ENCODE measurements around the gene TMC6.

TMC6 gene

GRCh38 chr17:78127239-78127887 is 1.2 kb downstream of the TMC6 start:
- H3K4me1 Mint-ChIP-seq: peaks cover 51% of the 10 kb centered on the region
- DNase-seq: peak; percentile 84
- peaks cover 53% of the 10 kb centered on the region for H3K36me3 Mint-ChIP-seq
- peak overlapping the region; percentile 91 for H3K4me3 Mint-ChIP-seq
- peak overlapping the region; percentile 89 for H3K27ac Mint-ChIP-seq
- H3K27me3 Mint-ChIP-seq: peaks cover 4% of the 10 kb centered on the region
- no peaks in the 10 kb centered on the region for H3K9me3 Mint-ChIP-seq
- CTCF ChIA-PET: interaction anchor here (1.0 to 11.6 kb wide), 4 partner anchors 8 to 49 kb away, joined by 3 to 108 read pairs (median 6); no protein-coding TSS in a partner anchor

GRCh38 chr17:78126895-78127238 is 1.7 kb downstream of the TMC6 start:
- Mint-ChIP-seq H3K27me3 (peaks cover 4% of the 10 kb centered on the region), H3K4me1 (peaks cover 56% of the 10 kb centered on the region), H3K4me3 (peak overlapping the region; percentile 91), H3K27ac (peak overlapping the region; percentile 89), H3K36me3 (peaks cover 56% of the 10 kb centered on the region), H3K9me3 (no peaks in the 10 kb centered on the region)
- CTCF ChIA-PET: interaction anchor here (1.3 to 11.6 kb wide), 3 partner anchors 9 to 49 kb away, joined by 5 to 108 read pairs (median 7); no protein-coding TSS in a partner anchor
- no peak for DNase-seq

GRCh38 chr17:78125976-78126894 is 2.3 kb downstream of the TMC6 start:
- peaks cover 62% of the 10 kb centered on the region for H3K4me1 Mint-ChIP-seq
- CTCF ChIA-PET: interaction anchor here (0.8 to 11.6 kb wide), 4 partner anchors 9 to 50 kb away, joined by 3 to 108 read pairs (median 6); no protein-coding TSS in a partner anchor
- H3K27ac Mint-ChIP-seq: peak overlapping the region; percentile 89
- DNase-seq: no peak
- no peaks in the 10 kb centered on the region for H3K9me3 Mint-ChIP-seq
- peaks cover 62% of the 10 kb centered on the region for H3K36me3 Mint-ChIP-seq
- peak overlapping the region; percentile 91 for H3K4me3 Mint-ChIP-seq
- H3K27me3 Mint-ChIP-seq: peaks cover 4% of the 10 kb centered on the region

DNA sequence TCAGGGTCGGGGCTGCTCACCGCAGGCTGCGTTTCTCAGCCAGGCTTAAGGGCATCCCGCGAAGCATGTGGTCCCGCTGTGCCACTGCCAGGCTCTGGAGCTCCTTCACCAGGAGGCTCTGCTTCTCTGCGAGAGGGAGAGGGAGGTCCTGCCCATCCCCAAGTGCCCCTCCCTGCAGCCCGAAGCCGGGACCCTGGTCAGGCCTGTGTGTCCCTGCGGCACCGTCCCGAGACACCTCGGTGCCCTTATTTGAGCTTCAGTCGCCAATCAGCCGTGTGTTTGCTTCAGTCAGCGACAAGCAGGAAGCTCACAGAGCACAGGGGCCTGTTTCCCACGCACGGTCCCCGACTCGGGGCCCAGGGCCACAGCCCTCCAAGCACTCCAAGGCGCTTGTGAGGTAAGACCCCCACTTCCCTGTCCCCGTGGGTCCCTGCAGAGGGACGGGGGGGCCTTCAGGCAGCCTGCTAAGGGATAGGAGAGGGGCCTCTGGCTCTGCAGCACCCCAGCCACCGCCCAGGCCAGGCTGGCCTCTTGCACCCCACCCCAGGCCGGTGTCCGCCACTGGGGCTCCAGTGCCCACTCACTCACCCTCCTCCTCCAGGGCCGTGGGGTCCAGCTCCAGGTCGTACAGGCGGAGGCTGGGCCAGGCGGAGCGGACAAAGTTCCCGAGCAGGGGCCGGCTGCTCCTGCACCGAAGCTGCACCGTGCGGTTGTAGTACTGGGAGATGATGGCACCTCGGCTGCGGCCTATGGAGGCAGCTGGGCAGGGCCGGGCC is 3.2 kb downstream of the TMC6 start:
- Mint-ChIP-seq H3K9me3 (no peaks in the 10 kb centered on the region), H3K27me3 (no peaks in the 10 kb centered on the region), H3K27ac (peak overlapping the region; percentile 71), H3K4me3 (peak overlapping the region; percentile 91), H3K4me1 (peaks cover 71% of the 10 kb centered on the region), H3K36me3 (peaks cover 63% of the 10 kb centered on the region)
- CTCF ChIA-PET: interaction anchor here (0.8 to 11.6 kb wide), 5 partner anchors 10 to 106 kb away, joined by 3 to 108 read pairs (median 5); no protein-coding TSS in a partner anchor
- peak; percentile 61 for DNase-seq

DNA sequence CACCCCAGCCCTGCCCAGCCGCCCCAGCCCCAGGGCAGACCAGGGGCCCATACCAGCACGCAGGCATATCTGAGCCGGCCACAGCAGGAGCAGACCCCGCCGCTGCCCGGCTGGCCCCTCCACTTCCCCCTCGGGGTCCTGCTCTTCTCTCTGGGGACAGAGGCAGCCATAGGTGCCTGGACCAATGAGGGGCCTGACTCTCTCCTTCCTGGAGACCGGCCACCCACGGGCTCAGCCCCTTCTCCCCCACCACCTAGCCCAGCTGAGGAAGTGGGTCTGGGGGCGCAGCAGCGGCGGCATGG is 3.8 kb downstream of the TMC6 start:
- Mint-ChIP-seq H3K4me3 (peak overlapping the region; percentile 91), H3K9me3 (no peaks in the 10 kb centered on the region), H3K27me3 (no peaks in the 10 kb centered on the region), H3K27ac (no peak overlapping the region), H3K4me1 (peaks cover 71% of the 10 kb centered on the region), H3K36me3 (peaks cover 65% of the 10 kb centered on the region)
- CTCF ChIA-PET: interaction anchor here (1.2 to 11.6 kb wide), 4 partner anchors 11 to 106 kb away, joined by 3 to 108 read pairs (median 6); no protein-coding TSS in a partner anchor
- no peak for DNase-seq

DNA sequence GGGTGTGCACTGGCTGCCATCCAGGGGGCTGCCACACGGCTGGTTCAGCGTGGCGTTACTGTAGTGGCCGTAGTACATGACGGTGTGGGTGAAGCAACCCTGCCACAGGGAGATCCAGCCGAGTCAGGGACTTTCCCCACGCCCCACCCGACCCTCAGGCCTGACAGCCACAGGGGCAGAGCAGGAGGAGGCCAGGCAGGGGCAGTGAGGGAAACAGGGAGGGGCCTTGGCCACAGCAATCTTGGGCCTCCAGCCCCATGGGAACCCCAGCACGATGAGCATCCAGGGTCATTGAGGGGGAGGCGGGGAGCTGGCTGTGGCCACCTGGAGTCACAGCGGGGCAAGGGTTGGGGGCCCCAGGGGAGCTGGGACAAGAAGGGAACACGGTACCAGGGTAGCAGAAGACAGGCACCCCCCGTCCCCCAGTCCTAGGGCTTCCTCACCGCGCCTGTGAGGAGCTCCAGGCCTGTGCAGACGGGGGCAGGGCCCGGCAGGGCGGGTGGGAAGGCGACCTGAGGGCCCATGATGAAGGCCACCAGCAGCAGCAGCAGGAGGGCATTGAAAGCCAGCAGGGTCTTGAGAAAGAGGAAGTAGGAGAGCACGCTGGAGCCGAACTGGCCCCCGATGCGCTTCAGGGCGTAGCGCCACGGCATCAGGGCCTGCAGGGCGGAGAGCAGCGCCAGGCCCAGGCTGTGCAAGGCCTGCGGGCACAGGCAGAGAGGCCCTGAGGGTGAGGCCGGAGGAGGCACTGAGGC is 4.3 kb downstream of the TMC6 start:
- no peak for DNase-seq
- CTCF ChIA-PET: interaction anchor here (1.2 to 11.6 kb wide), 3 partner anchors 10 to 105 kb away, joined by 3 to 108 read pairs (median 8); no protein-coding TSS in a partner anchor
- Mint-ChIP-seq H3K36me3 (peaks cover 65% of the 10 kb centered on the region), H3K4me1 (peaks cover 68% of the 10 kb centered on the region), H3K9me3 (no peaks in the 10 kb centered on the region), H3K27ac (peak overlapping the region; percentile 33), H3K4me3 (peak overlapping the region; percentile 62), H3K27me3 (no peaks in the 10 kb centered on the region)

DNA sequence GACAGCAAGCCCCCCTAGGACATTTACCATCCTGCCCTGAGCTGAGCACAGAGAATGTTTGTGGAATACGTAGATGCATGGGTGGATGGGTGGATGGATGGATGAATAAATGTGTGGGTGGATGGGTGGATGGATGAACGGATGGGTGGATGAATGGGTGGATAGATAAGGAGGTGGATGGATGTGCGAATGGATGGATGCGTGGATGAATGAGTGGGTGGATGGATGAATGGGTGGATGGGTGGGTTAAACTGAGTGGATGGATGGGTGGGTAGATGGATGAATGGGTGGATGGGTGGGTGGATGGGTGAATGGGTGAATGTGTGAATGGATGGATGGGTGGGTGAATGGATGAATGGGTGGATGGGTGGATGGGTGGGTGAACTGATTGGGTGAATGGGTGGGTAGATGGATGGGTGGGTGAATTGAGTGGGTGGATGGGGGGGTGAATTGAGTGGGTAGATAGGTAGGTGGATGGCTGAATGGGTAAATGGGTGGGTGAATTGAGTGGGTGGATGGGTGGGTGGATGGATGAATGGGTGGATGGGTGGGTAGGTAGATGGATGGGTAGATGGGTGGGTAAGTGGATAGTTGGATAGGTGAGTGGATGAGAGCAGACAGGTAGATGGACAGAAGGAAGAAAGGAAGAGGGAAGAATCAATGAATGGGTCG is 5.2 kb downstream of the TMC6 start:
- no peak for DNase-seq
- Mint-ChIP-seq H3K4me1 (peaks cover 64% of the 10 kb centered on the region), H3K36me3 (peaks cover 69% of the 10 kb centered on the region), H3K4me3 (peak overlapping the region; percentile 88), H3K9me3 (no peaks in the 10 kb centered on the region), H3K27ac (peak overlapping the region; percentile 82), H3K27me3 (no peaks in the 10 kb centered on the region)
- CTCF ChIA-PET: interaction anchor here (11.6 kb wide), 1 partner anchor 12 kb away, joined by 108 read pairs; no protein-coding TSS in a partner anchor

GRCh38 chr17:78122931-78123249 is 5.7 kb downstream of the TMC6 start:
- peak overlapping the region; percentile 82 for H3K27ac Mint-ChIP-seq
- H3K36me3 Mint-ChIP-seq: peaks cover 72% of the 10 kb centered on the region
- DNase-seq: no peak
- no peaks in the 10 kb centered on the region for H3K9me3 Mint-ChIP-seq
- CTCF ChIA-PET: interaction anchor here (11.6 kb wide), 1 partner anchor 13 kb away, joined by 108 read pairs; no protein-coding TSS in a partner anchor
- peaks cover 66% of the 10 kb centered on the region for H3K4me1 Mint-ChIP-seq
- H3K27me3 Mint-ChIP-seq: no peaks in the 10 kb centered on the region
- peak overlapping the region; percentile 88 for H3K4me3 Mint-ChIP-seq

GRCh38 chr17:78122216-78122930 is 6.2 kb downstream of the TMC6 start:
- DNase-seq: no peak
- CTCF ChIA-PET: interaction anchor here (0.7 to 11.6 kb wide), 4 partner anchors 8 to 52 kb away, joined by 3 to 108 read pairs (median 6); partner anchors contain the start of gene TMC8
- no peaks in the 10 kb centered on the region for H3K27me3 Mint-ChIP-seq
- peaks cover 71% of the 10 kb centered on the region for H3K4me1 Mint-ChIP-seq
- H3K9me3 Mint-ChIP-seq: no peaks in the 10 kb centered on the region
- peak overlapping the region; percentile 88 for H3K4me3 Mint-ChIP-seq
- H3K27ac Mint-ChIP-seq: peak overlapping the region; percentile 94
- peaks cover 71% of the 10 kb centered on the region for H3K36me3 Mint-ChIP-seq

DNA sequence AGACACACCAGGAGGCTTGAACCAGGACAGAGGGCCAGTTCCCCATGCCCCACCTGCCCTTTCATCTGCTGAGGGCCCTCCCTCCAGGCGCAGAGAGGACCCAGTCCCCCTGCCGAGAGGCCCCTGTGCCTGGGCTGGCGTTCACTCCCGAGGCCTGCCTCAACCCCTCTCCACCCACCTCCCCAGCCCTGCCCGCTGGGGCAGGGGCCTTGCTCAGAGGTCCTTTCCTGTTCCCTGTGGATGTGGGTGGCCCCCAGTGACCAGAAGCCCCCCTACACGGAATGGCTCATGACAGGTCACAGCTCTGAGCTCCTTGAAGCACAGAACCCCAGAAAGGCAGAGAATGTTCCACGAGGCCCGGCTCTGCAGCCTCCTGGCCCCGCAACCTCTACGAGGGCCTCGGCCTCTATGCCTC is 6.7 kb downstream of the TMC6 start:
- H3K4me1 Mint-ChIP-seq: peaks cover 71% of the 10 kb centered on the region
- CTCF ChIA-PET: interaction anchor here (0.7 to 11.6 kb wide), 4 partner anchors 8 to 53 kb away, joined by 3 to 108 read pairs (median 6); partner anchors contain the start of gene TMC8
- no peaks in the 10 kb centered on the region for H3K9me3 Mint-ChIP-seq
- no peaks in the 10 kb centered on the region for H3K27me3 Mint-ChIP-seq
- peak overlapping the region; percentile 94 for H3K27ac Mint-ChIP-seq
- peak overlapping the region; percentile 88 for H3K4me3 Mint-ChIP-seq
- H3K36me3 Mint-ChIP-seq: peaks cover 70% of the 10 kb centered on the region
- no peak for DNase-seq

- peak overlapping the region; percentile 88 for H3K4me3 Mint-ChIP-seq
- peaks cover 69% of the 10 kb centered on the region for H3K4me1 Mint-ChIP-seq
- CTCF ChIA-PET: interaction anchor here (0.7 to 11.6 kb wide), 6 partner anchors 9 to 55 kb away, joined by 3 to 108 read pairs (median 6); partner anchors contain the start of gene TMC8
- H3K27me3 Mint-ChIP-seq: no peaks in the 10 kb centered on the region
- peak overlapping the region; percentile 94 for H3K27ac Mint-ChIP-seq
- DNase-seq: peak; percentile 84
- no peaks in the 10 kb centered on the region for H3K9me3 Mint-ChIP-seq
- peaks cover 67% of the 10 kb centered on the region for H3K36me3 Mint-ChIP-seq
These were observed 7.4 kb downstream of the TMC6 start for GRCh38 chr17:78120971-78121800.
